Stimulated activated memory B cell treated with anti-CD40 and anti-IgM and Interleukin-4, amounts not matched to agents 10 μg/mL and 1 μg/mL and 100 μg/mL, for 72 hours (primary cell): ENCODE measurements around the gene ZNF91.
"Not testable (repeated sequence)": the region's sequence is repeated elsewhere in the genome, so short reads cannot be mapped to it uniquely, and the experiment has no call there.

Experiments used
- ATAC-seq: fragments of 150-1000 bp; cut with Tn5 transposase; 2 replicates; pipeline ENCODE4 v1.10.0; 2021
- H3K27ac Mint-ChIP-seq: one replicate; pipeline ENCODE4 v1.8.0; 2022; ENCODE audit warnings: mild to moderate bottlenecking, mixed read lengths
- H3K27me3 Mint-ChIP-seq: one replicate; pipeline ENCODE4 v1.8.0; 2022; ENCODE audit warnings: mixed read lengths
- H3K36me3 Mint-ChIP-seq: one replicate; pipeline ENCODE4 v1.8.0; 2022; ENCODE audit warnings: mixed read lengths
- H3K4me1 Mint-ChIP-seq: one replicate; pipeline ENCODE4 v1.8.0; 2022; ENCODE audit warnings: mixed read lengths
- H3K4me3 Mint-ChIP-seq: one replicate; pipeline ENCODE4 v1.8.0; 2022; ENCODE audit warnings: mild to moderate bottlenecking, moderate library complexity, mixed read lengths
- H3K9me3 Mint-ChIP-seq: one replicate; pipeline ENCODE4 v1.8.0; 2022; ENCODE audit warnings: mixed read lengths

ZNF91 gene

GRCh38 chr19:23395041-23395721 lies at the start of gene ZNF91:
Gene ZNF91 (minus strand): TSS chr19:23395471. CDS start chr19:23395354, 117 bp downstream.
- Mint-ChIP-seq H3K9me3 (no peaks in the 10 kb centered on the region), H3K27me3 (no peaks in the 10 kb centered on the region), H3K4me3 (peak within 1 kb of the TSS; percentile 97), H3K4me1 (peaks cover 31% of the 10 kb centered on the region), H3K36me3 (peaks cover 11% of the 10 kb centered on the region), H3K27ac (peak within 1 kb of the TSS; percentile 94)
- ATAC-seq, result peak; percentile 99

GRCh38 chr19:23440791-23441190 lies 45.5 kb upstream of the ZNF91 start:
- no peak overlapping the region for H3K27ac Mint-ChIP-seq

GRCh38 chr19:23440207-23440606 lies 44.9 kb upstream of the ZNF91 start:
- no peak for ATAC-seq
- Mint-ChIP-seq H3K4me3 (no peak overlapping the region), H3K27ac (no peak overlapping the region), H3K36me3 (no peaks in the 10 kb centered on the region), H3K4me1 (no peaks in the 10 kb centered on the region), H3K9me3 (peaks cover 26% of the 10 kb centered on the region), H3K27me3 (no peaks in the 10 kb centered on the region)

More at GRCh38 chr19:23440791-23441190, 45.5 kb upstream of the ZNF91 start:
- Mint-ChIP-seq H3K36me3 (no peaks in the 10 kb centered on the region), H3K4me3 (no peak overlapping the region), H3K4me1 (no peaks in the 10 kb centered on the region), H3K27me3 (no peaks in the 10 kb centered on the region), H3K9me3 (peaks cover 26% of the 10 kb centered on the region)
- ATAC-seq, result no peak

- H3K27me3 Mint-ChIP-seq, result no peaks in the 10 kb centered on the region
- no peak overlapping the region for H3K27ac Mint-ChIP-seq
- H3K4me3 Mint-ChIP-seq, result no peak overlapping the region
- no peaks in the 10 kb centered on the region for H3K4me1 Mint-ChIP-seq
- no peaks in the 10 kb centered on the region for H3K36me3 Mint-ChIP-seq
- H3K9me3 Mint-ChIP-seq, result peaks cover 28% of the 10 kb centered on the region
- ATAC-seq, result no peak
Measured at GRCh38 chr19:23439623-23440022, 44.4 kb upstream of the ZNF91 start.

- Mint-ChIP-seq H3K36me3 (no peaks in the 10 kb centered on the region), H3K27ac (no peak overlapping the region), H3K9me3 (peaks cover 36% of the 10 kb centered on the region), H3K4me1 (no peaks in the 10 kb centered on the region), H3K4me3 (no peak overlapping the region), H3K27me3 (no peaks in the 10 kb centered on the region)
- ATAC-seq, result no peak
Measured at GRCh38 chr19:23437901-23438300, 42.6 kb upstream of the ZNF91 start.

GRCh38 chr19:23436944-23437343 lies 41.7 kb upstream of the ZNF91 start:
- Mint-ChIP-seq H3K4me1 (no peaks in the 10 kb centered on the region), H3K27ac (no peak overlapping the region), H3K36me3 (no peaks in the 10 kb centered on the region), H3K27me3 (no peaks in the 10 kb centered on the region), H3K4me3 (no peak overlapping the region), H3K9me3 (peaks cover 36% of the 10 kb centered on the region)
- no peak for ATAC-seq

GRCh38 chr19:23436318-23436717 lies 41.0 kb upstream of the ZNF91 start:
- H3K36me3 Mint-ChIP-seq, result no peaks in the 10 kb centered on the region
- no peak overlapping the region for H3K4me3 Mint-ChIP-seq
- ATAC-seq, result no peak
- H3K27ac Mint-ChIP-seq, result no peak overlapping the region
- peaks cover 36% of the 10 kb centered on the region for H3K9me3 Mint-ChIP-seq
- H3K27me3 Mint-ChIP-seq, result no peaks in the 10 kb centered on the region
- no peaks in the 10 kb centered on the region for H3K4me1 Mint-ChIP-seq

- Mint-ChIP-seq H3K36me3 (no peaks in the 10 kb centered on the region), H3K4me3 (no peak overlapping the region), H3K27ac (no peak overlapping the region), H3K4me1 (peaks cover 2% of the 10 kb centered on the region), H3K27me3 (no peaks in the 10 kb centered on the region), H3K9me3 (no peaks in the 10 kb centered on the region)
- no peak for ATAC-seq
Measured at GRCh38 chr19:23420824-23421223, 25.6 kb upstream of the ZNF91 start.

- H3K9me3 Mint-ChIP-seq, ATAC-seq, H3K27me3 Mint-ChIP-seq, H3K4me3 Mint-ChIP-seq, H3K36me3 Mint-ChIP-seq, H3K27ac Mint-ChIP-seq: not testable (repeated sequence)
- H3K4me1 Mint-ChIP-seq, result peaks cover 18% of the 10 kb centered on the region
Measured at GRCh38 chr19:23419261-23419660, 24.0 kb upstream of the ZNF91 start.

- H3K27ac Mint-ChIP-seq, result no peak overlapping the region
- peaks cover 18% of the 10 kb centered on the region for H3K4me1 Mint-ChIP-seq
- H3K4me3 Mint-ChIP-seq, result peak overlapping the region; percentile 65
- H3K27me3 Mint-ChIP-seq, result peaks cover 8% of the 10 kb centered on the region
- no peaks in the 10 kb centered on the region for H3K36me3 Mint-ChIP-seq
- no peaks in the 10 kb centered on the region for H3K9me3 Mint-ChIP-seq
- ATAC-seq, result peak; percentile 52
Measured at GRCh38 chr19:23415561-23416191, 20.4 kb upstream of the ZNF91 start.

- peaks cover 8% of the 10 kb centered on the region for H3K27me3 Mint-ChIP-seq
- H3K4me3 Mint-ChIP-seq, result peak overlapping the region; percentile 65
- H3K4me1 Mint-ChIP-seq, result peaks cover 18% of the 10 kb centered on the region
- no peak overlapping the region for H3K27ac Mint-ChIP-seq
- peak; percentile 72 for ATAC-seq
- no peaks in the 10 kb centered on the region for H3K9me3 Mint-ChIP-seq
- no peaks in the 10 kb centered on the region for H3K36me3 Mint-ChIP-seq
Measured at GRCh38 chr19:23415034-23415433, 19.8 kb upstream of the ZNF91 start.

- Mint-ChIP-seq H3K9me3 (no peaks in the 10 kb centered on the region), H3K4me3 (no peak overlapping the region), H3K27me3 (peaks cover 8% of the 10 kb centered on the region), H3K36me3 (no peaks in the 10 kb centered on the region), H3K27ac (no peak overlapping the region), H3K4me1 (peaks cover 15% of the 10 kb centered on the region)
- ATAC-seq, result no peak
Measured at GRCh38 chr19:23410155-23410554, 14.9 kb upstream of the ZNF91 start.

GRCh38 chr19:23409392-23410048 lies 14.2 kb upstream of the ZNF91 start:
- peak; percentile 43 for ATAC-seq
- H3K27ac Mint-ChIP-seq, result no peak overlapping the region
- H3K4me1 Mint-ChIP-seq, result peaks cover 9% of the 10 kb centered on the region

GRCh38 chr19:23407616-23408133 lies 12.4 kb upstream of the ZNF91 start:
- Mint-ChIP-seq H3K36me3 (no peaks in the 10 kb centered on the region), H3K27me3 (no peaks in the 10 kb centered on the region), H3K4me3 (no peak overlapping the region), H3K4me1 (peaks cover 6% of the 10 kb centered on the region), H3K9me3 (no peaks in the 10 kb centered on the region), H3K27ac (no peak overlapping the region)
- no peak for ATAC-seq

More at GRCh38 chr19:23409392-23410048, 14.2 kb upstream of the ZNF91 start:
- H3K4me3 Mint-ChIP-seq, result no peak overlapping the region
- H3K36me3 Mint-ChIP-seq, result no peaks in the 10 kb centered on the region
- peaks cover 8% of the 10 kb centered on the region for H3K27me3 Mint-ChIP-seq
- no peaks in the 10 kb centered on the region for H3K9me3 Mint-ChIP-seq

GRCh38 chr19:23406721-23407120 lies 11.4 kb upstream of the ZNF91 start:
- no peaks in the 10 kb centered on the region for H3K9me3 Mint-ChIP-seq
- H3K36me3 Mint-ChIP-seq, result no peaks in the 10 kb centered on the region
- no peak for ATAC-seq
- no peaks in the 10 kb centered on the region for H3K27me3 Mint-ChIP-seq
- no peak overlapping the region for H3K4me3 Mint-ChIP-seq
- peaks cover 6% of the 10 kb centered on the region for H3K4me1 Mint-ChIP-seq
- H3K27ac Mint-ChIP-seq, result no peak overlapping the region
